ENCODE results near the gene RNF150.

Gene RNF150

GRCh38 chr4:141041021-141041476 is 92.2 kb downstream of the RNF150 start:
- H3K4me1 ChIP-seq (ENCODE audit: control insufficient read depth in 1 of 2, insufficient read depth in 2 of 2, low read length in 2 of 2), result peaks cover 0 to 16% of the 10 kb centered on the region in 2 donors
- no peak overlapping the region for H3K4me3 ChIP-seq (ENCODE audit: low read depth in 1 of 2, low read length in 2 of 2)
- no peaks in the 10 kb centered on the region for H3K9me3 ChIP-seq (ENCODE audit: control insufficient read depth in 1 of 2, low read length in 2 of 2)
- H3K27me3 ChIP-seq (ENCODE audit: low read depth, low read length), result no peaks in the 10 kb centered on the region
- no peak overlapping the region for H3K27ac ChIP-seq (ENCODE audit: low read length)
- no peaks in the 10 kb centered on the region for H3K36me3 ChIP-seq (ENCODE audit: control insufficient read depth in 1 of 2, insufficient read depth in 2 of 2, low read length in 2 of 2)

DNA sequence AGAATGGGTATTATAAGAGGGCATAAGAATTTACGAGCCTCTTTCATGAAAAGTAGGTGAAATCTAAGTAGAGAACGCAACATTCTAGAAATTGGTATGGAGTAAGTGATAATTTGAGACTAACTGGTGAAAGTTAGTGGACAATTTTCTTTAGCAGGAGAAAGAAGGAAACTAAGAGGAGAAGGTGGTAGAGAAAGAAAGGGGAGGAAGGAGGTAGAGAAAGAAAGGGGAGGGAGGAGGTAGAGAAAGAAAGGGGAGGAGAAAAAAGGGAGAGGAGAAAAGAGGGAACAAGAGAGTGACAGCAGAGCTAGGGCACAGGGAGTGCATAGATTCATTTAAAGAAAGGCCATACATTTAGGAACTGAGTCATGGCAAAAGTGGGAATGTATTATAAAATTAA is 94.1 kb downstream of the RNF150 start:
- no peak overlapping the region for H3K4me3 ChIP-seq (ENCODE audit: low read depth in 1 of 2, low read length in 2 of 2)
- no peaks in the 10 kb centered on the region for H3K27me3 ChIP-seq (ENCODE audit: low read depth, low read length)
- H3K36me3 ChIP-seq (ENCODE audit: control insufficient read depth in 1 of 2, insufficient read depth in 2 of 2, low read length in 2 of 2), result no peaks in the 10 kb centered on the region
- H3K9me3 ChIP-seq (ENCODE audit: control insufficient read depth in 1 of 2, low read length in 2 of 2), result no peaks in the 10 kb centered on the region
- H3K4me1 ChIP-seq (ENCODE audit: control insufficient read depth in 1 of 2, insufficient read depth in 2 of 2, low read length in 2 of 2), result peaks cover 0 to 16% of the 10 kb centered on the region in 2 donors
- H3K27ac ChIP-seq (ENCODE audit: low read length), result no peak overlapping the region

DNA sequence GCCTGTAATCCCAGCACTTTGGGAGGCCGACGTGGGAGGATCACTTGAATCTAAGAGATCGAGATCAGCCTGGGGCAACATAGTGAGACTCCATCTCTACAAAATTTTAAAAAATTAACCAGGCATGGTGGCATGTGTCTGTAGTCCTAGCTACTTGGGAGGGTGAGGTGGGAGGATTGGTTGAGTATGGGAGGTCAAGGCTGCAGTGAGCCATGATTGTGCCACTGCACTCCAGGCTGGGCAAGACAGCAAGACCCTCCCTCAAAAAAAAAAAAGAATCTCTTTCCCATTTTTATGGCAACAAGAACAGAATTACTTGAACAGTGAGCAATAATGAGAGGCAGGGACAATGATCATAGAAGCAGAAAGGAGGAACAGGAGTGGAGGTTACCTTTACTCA is 94.8 kb downstream of the RNF150 start:
- Histone ChIP-seq H3K27ac (ENCODE audit: low read length) (no peak overlapping the region), H3K36me3 (ENCODE audit: control insufficient read depth in 1 of 2, insufficient read depth in 2 of 2, low read length in 2 of 2) (no peaks in the 10 kb centered on the region), H3K4me1 (ENCODE audit: control insufficient read depth in 1 of 2, insufficient read depth in 2 of 2, low read length in 2 of 2) (peaks cover 0 to 16% of the 10 kb centered on the region in 2 donors), H3K4me3 (ENCODE audit: low read depth in 1 of 2, low read length in 2 of 2) (no peak overlapping the region), H3K9me3 (ENCODE audit: control insufficient read depth in 1 of 2, low read length in 2 of 2) (no peaks in the 10 kb centered on the region), H3K27me3 (ENCODE audit: low read depth, low read length) (no peaks in the 10 kb centered on the region)

GRCh38 chr4:141037446-141037845 is 95.8 kb downstream of the RNF150 start:
- H3K4me3 ChIP-seq (ENCODE audit: low read depth in 1 of 2, low read length in 2 of 2), result no peak overlapping the region
- no peaks in the 10 kb centered on the region for H3K27me3 ChIP-seq (ENCODE audit: low read depth, low read length)
- no peaks in the 10 kb centered on the region for H3K9me3 ChIP-seq (ENCODE audit: control insufficient read depth in 1 of 2, low read length in 2 of 2)
- H3K27ac ChIP-seq (ENCODE audit: low read length), result no peak overlapping the region
- H3K4me1 ChIP-seq (ENCODE audit: control insufficient read depth in 1 of 2, insufficient read depth in 2 of 2, low read length in 2 of 2), result peaks cover 0 to 16% of the 10 kb centered on the region in 2 donors
- no peaks in the 10 kb centered on the region for H3K36me3 ChIP-seq (ENCODE audit: control insufficient read depth in 1 of 2, insufficient read depth in 2 of 2, low read length in 2 of 2)

DNA sequence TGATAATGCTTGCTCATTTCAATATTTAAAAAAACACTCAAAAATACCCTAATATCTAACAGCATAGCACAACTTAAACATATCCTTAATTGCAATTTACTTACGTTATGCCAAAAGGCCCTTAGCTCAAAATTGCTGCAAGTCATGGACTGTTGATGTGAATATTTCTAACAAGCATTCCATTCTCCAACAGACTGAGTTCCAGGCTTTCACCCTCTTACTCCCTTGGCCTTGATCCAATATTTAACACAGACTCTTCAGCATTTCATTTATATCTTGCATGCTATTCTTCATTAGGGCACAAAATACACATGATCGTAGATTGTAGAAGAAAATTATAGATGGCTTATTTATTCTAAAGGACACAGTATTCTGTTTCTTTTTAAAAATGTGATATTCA is 96.5 kb downstream of the RNF150 start:
- no peak overlapping the region for H3K27ac ChIP-seq (ENCODE audit: low read length)
- H3K4me1 ChIP-seq (ENCODE audit: control insufficient read depth in 1 of 2, insufficient read depth in 2 of 2, low read length in 2 of 2), result peaks cover 0 to 16% of the 10 kb centered on the region in 2 donors
- H3K27me3 ChIP-seq (ENCODE audit: low read depth, low read length), result no peaks in the 10 kb centered on the region
- no peaks in the 10 kb centered on the region for H3K36me3 ChIP-seq (ENCODE audit: control insufficient read depth in 1 of 2, insufficient read depth in 2 of 2, low read length in 2 of 2)
- H3K4me3 ChIP-seq (ENCODE audit: low read depth in 1 of 2, low read length in 2 of 2), result no peak overlapping the region
- no peaks in the 10 kb centered on the region for H3K9me3 ChIP-seq (ENCODE audit: control insufficient read depth in 1 of 2, low read length in 2 of 2)

DNA sequence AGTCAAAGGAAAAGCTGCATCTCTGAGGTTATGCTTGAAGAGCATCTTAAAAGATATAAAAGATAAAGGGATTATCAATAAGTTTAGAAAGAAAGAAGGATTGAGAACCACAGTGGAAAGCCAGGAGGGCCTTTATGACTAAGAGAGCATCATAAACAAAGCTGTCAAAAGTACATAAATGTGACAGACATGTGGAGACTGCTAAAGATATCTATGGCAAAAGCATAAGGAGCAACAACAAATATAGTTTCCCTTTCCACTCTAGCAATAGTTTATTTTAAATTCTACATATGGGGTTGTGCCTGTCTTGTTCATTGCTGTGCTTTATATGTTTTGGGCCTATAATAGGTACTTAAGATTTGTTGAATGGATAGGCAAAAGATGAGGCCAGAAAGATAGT is 97.3 kb downstream of the RNF150 start:
- Histone ChIP-seq H3K27ac (ENCODE audit: low read length) (no peak overlapping the region), H3K4me1 (ENCODE audit: control insufficient read depth in 1 of 2, insufficient read depth in 2 of 2, low read length in 2 of 2) (peaks cover 0 to 16% of the 10 kb centered on the region in 2 donors), H3K9me3 (ENCODE audit: control insufficient read depth in 1 of 2, low read length in 2 of 2) (no peaks in the 10 kb centered on the region), H3K36me3 (ENCODE audit: control insufficient read depth in 1 of 2, insufficient read depth in 2 of 2, low read length in 2 of 2) (no peaks in the 10 kb centered on the region), H3K4me3 (ENCODE audit: low read depth in 1 of 2, low read length in 2 of 2) (no peak overlapping the region), H3K27me3 (ENCODE audit: low read depth, low read length) (no peaks in the 10 kb centered on the region)

- no peaks in the 10 kb centered on the region for H3K36me3 ChIP-seq (ENCODE audit: control insufficient read depth in 1 of 2, insufficient read depth in 2 of 2, low read length in 2 of 2)
- H3K9me3 ChIP-seq (ENCODE audit: control insufficient read depth in 1 of 2, low read length in 2 of 2), result no peaks in the 10 kb centered on the region
- no peaks in the 10 kb centered on the region for H3K27me3 ChIP-seq (ENCODE audit: low read depth, low read length)
- H3K4me1 ChIP-seq (ENCODE audit: control insufficient read depth in 1 of 2, insufficient read depth in 2 of 2, low read length in 2 of 2), result peaks cover 0 to 25% of the 10 kb centered on the region in 2 donors
- no peak overlapping the region for H3K4me3 ChIP-seq (ENCODE audit: low read depth in 1 of 2, low read length in 2 of 2)
- H3K27ac ChIP-seq (ENCODE audit: low read length), result no peak overlapping the region
Observed at GRCh38 chr4:141028024-141028529, 105.2 kb downstream of the RNF150 start.

- Histone ChIP-seq H3K4me1 (ENCODE audit: control insufficient read depth in 1 of 2, insufficient read depth in 2 of 2, low read length in 2 of 2) (peaks cover 0 to 26% of the 10 kb centered on the region in 2 donors), H3K27ac (ENCODE audit: low read length) (no peak overlapping the region), H3K36me3 (ENCODE audit: control insufficient read depth in 1 of 2, insufficient read depth in 2 of 2, low read length in 2 of 2) (no peaks in the 10 kb centered on the region), H3K4me3 (ENCODE audit: low read depth in 1 of 2, low read length in 2 of 2) (no peak overlapping the region), H3K27me3 (ENCODE audit: low read depth, low read length) (no peaks in the 10 kb centered on the region), H3K9me3 (ENCODE audit: control insufficient read depth in 1 of 2, low read length in 2 of 2) (no peaks in the 10 kb centered on the region)
Observed at GRCh38 chr4:141027421-141027820, 105.8 kb downstream of the RNF150 start.

DNA sequence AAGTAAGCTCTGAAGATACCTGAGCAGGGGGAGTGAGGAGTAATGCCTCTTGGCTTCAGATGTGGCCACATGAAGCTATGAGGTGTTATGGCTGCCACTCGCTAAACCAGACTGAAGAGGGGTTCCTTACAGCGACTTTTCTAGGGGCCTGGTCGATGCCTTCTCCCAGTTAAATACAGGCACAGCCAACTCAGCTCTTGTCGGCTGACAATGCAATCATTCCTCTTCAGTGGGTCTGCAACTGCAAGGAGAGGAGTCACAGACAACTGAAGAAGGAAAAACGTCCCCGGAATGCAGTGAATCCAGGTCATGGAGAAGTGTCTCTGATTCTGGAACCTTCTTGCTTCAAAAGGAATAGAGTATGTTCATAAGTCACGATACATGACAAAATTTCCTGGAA is 106.4 kb downstream of the RNF150 start:
- Histone ChIP-seq H3K4me3 (ENCODE audit: low read depth in 1 of 2, low read length in 2 of 2) (no peak overlapping the region), H3K27me3 (ENCODE audit: low read depth, low read length) (no peaks in the 10 kb centered on the region), H3K27ac (ENCODE audit: low read length) (no peak overlapping the region), H3K9me3 (ENCODE audit: control insufficient read depth in 1 of 2, low read length in 2 of 2) (no peaks in the 10 kb centered on the region), H3K36me3 (ENCODE audit: control insufficient read depth in 1 of 2, insufficient read depth in 2 of 2, low read length in 2 of 2) (no peaks in the 10 kb centered on the region), H3K4me1 (ENCODE audit: control insufficient read depth in 1 of 2, insufficient read depth in 2 of 2, low read length in 2 of 2) (peaks cover 0 to 31% of the 10 kb centered on the region in 2 donors)

DNA sequence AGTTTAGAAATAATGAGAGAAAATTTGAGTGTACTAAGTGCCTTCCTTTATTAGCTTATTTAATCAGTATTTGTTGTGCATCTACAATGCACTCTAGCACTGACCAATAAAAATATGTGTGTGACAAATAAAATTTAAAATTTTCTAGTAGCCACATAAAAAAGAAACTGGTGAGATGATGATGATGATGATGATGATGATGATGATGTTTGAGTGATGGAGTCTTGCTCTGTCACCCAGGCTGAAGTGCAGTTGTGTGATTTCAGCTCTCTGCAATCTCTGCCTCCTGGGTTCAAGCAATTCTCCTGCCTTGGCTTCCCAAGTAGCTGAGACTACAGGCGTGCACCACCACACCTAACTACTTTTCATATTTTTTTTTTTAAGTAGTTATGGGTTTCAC is 110.2 kb downstream of the RNF150 start:
- H3K36me3 ChIP-seq (ENCODE audit: control insufficient read depth in 1 of 2, insufficient read depth in 2 of 2, low read length in 2 of 2), result no peaks in the 10 kb centered on the region
- no peaks in the 10 kb centered on the region for H3K27me3 ChIP-seq (ENCODE audit: low read depth, low read length)
- no peaks in the 10 kb centered on the region for H3K9me3 ChIP-seq (ENCODE audit: control insufficient read depth in 1 of 2, low read length in 2 of 2)
- no peak overlapping the region for H3K4me3 ChIP-seq (ENCODE audit: low read depth in 1 of 2, low read length in 2 of 2)
- no peak overlapping the region for H3K27ac ChIP-seq (ENCODE audit: low read length)
- peaks cover 0 to 52% of the 10 kb centered on the region in 2 donors for H3K4me1 ChIP-seq (ENCODE audit: control insufficient read depth in 1 of 2, insufficient read depth in 2 of 2, low read length in 2 of 2)

- H3K36me3 ChIP-seq (ENCODE audit: control insufficient read depth in 1 of 2, insufficient read depth in 2 of 2, low read length in 2 of 2), result no peaks in the 10 kb centered on the region
- no peak overlapping the region for H3K4me3 ChIP-seq (ENCODE audit: low read depth in 1 of 2, low read length in 2 of 2)
- no peak overlapping the region for H3K27ac ChIP-seq (ENCODE audit: low read length)
- peaks cover 0 to 44% of the 10 kb centered on the region in 2 donors for H3K4me1 ChIP-seq (ENCODE audit: control insufficient read depth in 1 of 2, insufficient read depth in 2 of 2, low read length in 2 of 2)
- no peaks in the 10 kb centered on the region for H3K9me3 ChIP-seq (ENCODE audit: control insufficient read depth in 1 of 2, low read length in 2 of 2)
- no peaks in the 10 kb centered on the region for H3K27me3 ChIP-seq (ENCODE audit: low read depth, low read length)
Observed at GRCh38 chr4:141022111-141022695, 111.1 kb downstream of the RNF150 start.
